Right cardiac atrium (tissue), 5 donors: ENCODE results near the gene CTAG1B. TPM values are rescaled to one million over a fixed set of nuclear protein-coding genes. Genes with fewer than 3 reads are reported as not detected.
"Not testable (repeated sequence)": the region's sequence is repeated elsewhere in the genome, so short reads cannot be mapped to it uniquely, and the experiment has no call there.

Source experiments
- ATAC-seq, 2 donors: fragments of 200-7000 bp; cut with Tn5 transposase; one replicate each; pipeline versions ENCODE4 v1.8.0 to v1.9.1; 2020; ENCODE audit warnings: moderate library complexity in 2 of 2, mild to moderate bottlenecking in 1 of 2
- DNase-seq, 3 donors: peaks; one replicate each; pipeline ENCODE4 v3.0.0-alpha.2; 2020
- H3K27ac ChIP-seq: one replicate; pipeline ENCODE4 v1.5.1; 2013; ENCODE audit warnings: mild to moderate bottlenecking, low read length, control low read depth, moderate library complexity
- H3K27me3 ChIP-seq: one replicate; pipeline ENCODE4 v1.6.1; 2013; ENCODE audit not compliant: control insufficient read depth, insufficient read depth
- H3K4me1 ChIP-seq: one replicate; pipeline ENCODE4 v1.6.1; 2013; ENCODE audit warnings: low read length; ENCODE audit not compliant: control insufficient read depth, insufficient read depth
- H3K4me3 ChIP-seq: one replicate; pipeline ENCODE4 v1.5.1; 2013; ENCODE audit warnings: low read length, control low read depth
- H3K9me3 ChIP-seq: one replicate; pipeline ENCODE4 v1.6.1; 2013; ENCODE audit warnings: low read length; ENCODE audit not compliant: control insufficient read depth
- WGBS: extraction: QIAGEN DNeasy Blood & Tissue Kit; methylation state at CpG from one replicate; pipeline ENCODE4 v1.1.7; 2013; 5-methylcytosine and 5-hydroxymethylcytosine counted together
- intact Hi-C, 4 donors: fragments of 100-400 bp; cut with DNase I; formaldehyde crosslinking; loops; one replicate each; pipeline versions ENCODE4 v1.11.0 to v1.14.0; 2022 to 2023
- polyA plus RNA-seq: library from polyadenylated mRNA; stranded (reverse); fragments of 200-250 nt; gene quantifications from one replicate; pipeline ENCODE4 v1.2.3, GENCODE V29; 2013
- total RNA-seq, 4 donors: library from RNA; stranded (reverse); fragmentation: NEBNext Ultra II Directional; extraction: Animal tissue kit (Norgen Biotek cat#: 25700); gene quantifications; one replicate each; pipeline ENCODE4 v1.2.1, GENCODE V29; 2021
- donor health status: healthy with polysubstance abuse.
- donor health status: DM: no; HTN: yes; CAD: no.
- donor health status: DM: no; HTN: no; CAD: no.
- donor health status: DM: no; HTN: yes; CAD: no; lungs with severe emphysema.
- donor health status: DM: yes; HTN: yes; CAD: no.

Gene CTAG1B
- total and polyA plus RNA-seq, 5 donors, result not detected

GRCh38 chrX:154582994-154583393 lies 36.1 kb downstream of the CTAG1B start:
- ATAC-seq, result peak; percentile 41 to 42
- H3K9me3 ChIP-seq, intact Hi-C loops, H3K4me1 ChIP-seq, H3K4me3 ChIP-seq, DNase-seq, H3K27ac ChIP-seq, H3K27me3 ChIP-seq: not testable (repeated sequence)
- WGBS, result no CpG with 5 or more reads among the region's 8 CpGs

- H3K9me3 ChIP-seq, H3K4me1 ChIP-seq, H3K27me3 ChIP-seq, H3K27ac ChIP-seq, DNase-seq, intact Hi-C loops, H3K4me3 ChIP-seq: not testable (repeated sequence)
- peak; percentile 38 to 53 for ATAC-seq
- no CpG with 5 or more reads among the region's 5 CpGs for WGBS
Measured at GRCh38 chrX:154575076-154575475, 44.0 kb downstream of the CTAG1B start.

DNA sequence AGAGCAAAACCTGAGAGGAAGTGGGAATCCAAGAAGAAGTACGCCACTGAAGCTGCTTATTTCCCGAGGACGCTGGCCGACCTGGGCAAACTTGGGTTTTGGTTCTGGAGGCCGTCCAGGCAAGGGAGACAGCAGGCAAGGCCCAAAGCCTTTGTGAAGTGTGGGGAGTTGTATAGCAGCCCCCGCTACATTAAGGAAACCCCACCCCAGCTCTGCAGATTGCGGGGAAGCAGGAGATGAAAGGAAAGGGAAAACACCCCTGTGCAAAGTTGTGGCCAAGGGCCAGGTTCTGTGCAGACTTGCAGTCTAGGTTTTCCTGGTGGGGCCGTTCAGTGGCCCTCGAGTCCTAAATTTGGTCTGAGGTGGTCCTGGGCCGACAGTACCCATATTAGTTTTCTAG lies 46.0 kb downstream of the CTAG1B start:
- H3K27ac ChIP-seq, DNase-seq, H3K27me3 ChIP-seq, intact Hi-C loops, H3K4me1 ChIP-seq, H3K9me3 ChIP-seq, H3K4me3 ChIP-seq: not testable (repeated sequence)
- ATAC-seq, result peak in 1 of 2 donors; percentile 56
- no CpG with 5 or more reads among the region's 10 CpGs for WGBS

GRCh38 chrX:154570361-154570760 lies 48.7 kb downstream of the CTAG1B start:
- intact Hi-C loops, H3K27me3 ChIP-seq, ATAC-seq, H3K4me3 ChIP-seq, H3K9me3 ChIP-seq, H3K27ac ChIP-seq, H3K4me1 ChIP-seq, DNase-seq: not testable (repeated sequence)
- no CpG with 5 or more reads among the region's 11 CpGs for WGBS

Other genes with a start within 250 kb of the CTAG1B start
- gene FLNA, start 244.6 kb downstream of the CTAG1B start, total RNA-seq, result 100 to 1,000 TPM; 262 to 363 (median 298) TPM
- 271 TPM for gene FLNA, start 244.6 kb downstream of the CTAG1B start, polyA plus RNA-seq
- gene EMD, start 240.0 kb downstream of the CTAG1B start, total RNA-seq, result 10 to 100 TPM; 58.5 to 72.9 (median 60.0) TPM
- 86.1 TPM for gene EMD, start 240.0 kb downstream of the CTAG1B start, polyA plus RNA-seq
- gene RPL10, start 220.9 kb downstream of the CTAG1B start, total RNA-seq, result 1,000 to 10,000 TPM; 2,034 to 2,544 (median 2,211) TPM
- 2,857 TPM for gene RPL10, start 220.9 kb downstream of the CTAG1B start, polyA plus RNA-seq
- 10 to 100 TPM; 47.3 to 52.6 (median 51.2) TPM for gene DNASE1L1, start 210.0 kb downstream of the CTAG1B start, total RNA-seq
- gene DNASE1L1, start 210.0 kb downstream of the CTAG1B start, polyA plus RNA-seq, result 60.5 TPM
- gene TAFAZZIN, start 207.7 kb downstream of the CTAG1B start, total RNA-seq, result 10 to 100 TPM; 38.0 to 45.0 (median 39.0) TPM
- 43.9 TPM for gene TAFAZZIN, start 207.7 kb downstream of the CTAG1B start, polyA plus RNA-seq
- gene ATP6AP1, start 190.6 kb downstream of the CTAG1B start, total RNA-seq, result 10 to 100 TPM; 73.7 to 83.8 (median 77.4) TPM
- 63.1 TPM for gene ATP6AP1, start 190.6 kb downstream of the CTAG1B start, polyA plus RNA-seq
- 10 to 100 TPM; 82.7 to 99.3 (median 96.9) TPM for gene GDI1, start 182.1 kb downstream of the CTAG1B start, total RNA-seq
- gene GDI1, start 182.1 kb downstream of the CTAG1B start, polyA plus RNA-seq, result 102 TPM
- gene FAM50A, start 175.1 kb downstream of the CTAG1B start, total RNA-seq, result 10 to 100 TPM; 48.6 to 54.0 (median 53.0) TPM
- gene FAM50A, start 175.1 kb downstream of the CTAG1B start, polyA plus RNA-seq, result 88.7 TPM
- gene PLXNA3, start 161.0 kb downstream of the CTAG1B start, total RNA-seq, result 10 to 100 TPM; 26.5 to 34.0 (median 29.6) TPM
- 12.2 TPM for gene PLXNA3, start 161.0 kb downstream of the CTAG1B start, polyA plus RNA-seq
- 10 to 100 TPM; 16.3 to 22.0 (median 19.5) TPM for gene LAGE3, start 140.0 kb downstream of the CTAG1B start, total RNA-seq
- 25.8 TPM for gene LAGE3, start 140.0 kb downstream of the CTAG1B start, polyA plus RNA-seq
- 10 to 100 TPM; 51.1 to 62.1 (median 60.3) TPM for gene UBL4A, start 132.7 kb downstream of the CTAG1B start, total RNA-seq
- gene UBL4A, start 132.7 kb downstream of the CTAG1B start, polyA plus RNA-seq, result 43.6 TPM
- 10 to 100 TPM; 14.4 to 18.9 (median 15.5) TPM for gene SLC10A3, start 128.7 kb downstream of the CTAG1B start, total RNA-seq
- gene SLC10A3, start 128.7 kb downstream of the CTAG1B start, polyA plus RNA-seq, result 17.3 TPM
- gene FAM3A, start 103.0 kb downstream of the CTAG1B start, total RNA-seq, result 10 to 100 TPM; 55.4 to 60.8 (median 58.9) TPM
- gene FAM3A, start 103.0 kb downstream of the CTAG1B start, polyA plus RNA-seq, result 68.6 TPM
- gene G6PD, start 72.4 kb downstream of the CTAG1B start, total RNA-seq, result 10 to 100 TPM; 16.6 to 26.4 (median 23.5) TPM
- 13.2 TPM for gene G6PD, start 72.4 kb downstream of the CTAG1B start, polyA plus RNA-seq
- 10 to 100 TPM; 17.7 to 21.8 (median 19.1) TPM for gene IKBKG, start 71.7 kb downstream of the CTAG1B start, total RNA-seq
- gene IKBKG, start 71.7 kb downstream of the CTAG1B start, polyA plus RNA-seq, result 17.2 TPM
- gene CTAG1A, start 34.1 kb downstream of the CTAG1B start, total RNA-seq, result not detected
- gene CTAG1A, start 34.1 kb downstream of the CTAG1B start, polyA plus RNA-seq, result not detected
- gene CTAG2, start 34.3 kb upstream of the CTAG1B start, total RNA-seq, result not detected
- gene CTAG2, start 34.3 kb upstream of the CTAG1B start, polyA plus RNA-seq, result not detected
- 10 to 100 TPM in 3 of 4 donors, 1 to 10 TPM in 1; 7.8 to 14.4 (median 11.4) TPM for gene GAB3, start 131.8 kb upstream of the CTAG1B start, total RNA-seq
- 4.7 TPM for gene GAB3, start 131.8 kb upstream of the CTAG1B start, polyA plus RNA-seq
- 10 to 100 TPM; 18.7 to 27.0 (median 21.4) TPM for gene DKC1, start 143.6 kb upstream of the CTAG1B start, total RNA-seq
- gene DKC1, start 143.6 kb upstream of the CTAG1B start, polyA plus RNA-seq, result 14.0 TPM
- gene MPP1, start 186.2 kb upstream of the CTAG1B start, total RNA-seq, result 10 to 100 TPM; 25.3 to 42.7 (median 35.8) TPM
- 20.4 TPM for gene MPP1, start 186.2 kb upstream of the CTAG1B start, polyA plus RNA-seq
- not detected for gene SMIM9, start 215.4 kb upstream of the CTAG1B start, total RNA-seq
- not detected for gene SMIM9, start 215.4 kb upstream of the CTAG1B start, polyA plus RNA-seq